Suprapubic skin (tissue), 4 donors: ENCODE data around the gene PALM2AKAP2. TPM values are rescaled to one million over a fixed set of nuclear protein-coding genes. Genes with fewer than 3 reads are reported as not detected.

Source experiments
- DNase-seq, 2 donors: peaks; one replicate each; pipeline ENCODE4 v3.0.0-alpha.2; 2019; ENCODE audit warnings: low spot score in 2 of 2
- H3K27ac ChIP-seq: fragments of 200-600 bp; sonication (generic); one replicate; pipeline ENCODE4 v1.5.1; 2019
- H3K27me3 ChIP-seq: fragments of 200-600 bp; sonication (generic); one replicate; pipeline ENCODE4 v1.5.1; 2019
- H3K36me3 ChIP-seq: fragments of 200-600 bp; sonication (generic); one replicate; pipeline ENCODE4 v1.5.1; 2019
- H3K4me1 ChIP-seq: fragments of 200-600 bp; sonication (generic); one replicate; pipeline ENCODE4 v1.5.1; 2019
- H3K4me3 ChIP-seq: fragments of 200-600 bp; sonication (generic); one replicate; pipeline ENCODE4 v1.5.1; 2019; ENCODE audit warnings: mild to moderate bottlenecking
- H3K9me3 ChIP-seq: fragments of 200-600 bp; sonication (generic); one replicate; pipeline ENCODE4 v1.5.1; 2019
- CTCF ChIP-seq, 2 donors: fragments of 200-600 bp in 1 of 2; fragments of 450-650 bp in 1 of 2; sonication (generic) in 1 of 2; IDR thresholded peaks; one replicate each; pipeline ENCODE4 v1.5.1; 2016 to 2019; ENCODE audit warnings: antibody characterized with exemption in 2 of 2, mild to moderate bottlenecking in 1 of 2, moderate library complexity in 1 of 2
- EP300 ChIP-seq: sonication (generic); formaldehyde crosslinking; IDR thresholded peaks from one replicate; pipeline ENCODE4 v1.6.1; 2017; ENCODE audit warnings: antibody characterized with exemption
- POLR2A ChIP-seq, 2 donors: fragments of 450-650 bp; IDR thresholded peaks; one replicate each; pipeline ENCODE4 v1.6.1; 2017; ENCODE audit warnings: antibody characterized with exemption in 2 of 2, mild to moderate bottlenecking in 2 of 2, moderate library complexity in 2 of 2
- POLR2AphosphoS5 ChIP-seq, 3 donors: sonication (generic); formaldehyde crosslinking; IDR thresholded peaks; one replicate each; pipeline ENCODE4 v1.6.1; 2017; ENCODE audit warnings: antibody characterized with exemption in 3 of 3
- WGBS: methylation state at CpG from one replicate; pipeline ENCODE4 v1.1.5; 2018; 5-methylcytosine and 5-hydroxymethylcytosine counted together
- total RNA-seq, 4 donors: library from RNA; depleted of rRNA; stranded (reverse); fragments of >200 nt; gene quantifications; one replicate each; pipeline ENCODE4 v1.1.0, GENCODE V29; 2016

The PALM2AKAP2 gene
- total RNA-seq, 4 donors from 2014 or later = 0.30 to 2.5 (median 1.9) TPM

GRCh38 chr9:109795613-109796012, 15.6 kb downstream of the PALM2AKAP2 start:
- H3K27me3 ChIP-seq = no peaks in the 10 kb centered on the region
- WGBS = 82% methylated on average over 3 of the region's 3 CpGs
- no peaks in the 10 kb centered on the region for H3K9me3 ChIP-seq
- DNase-seq = no peak
- TF ChIP-seq CTCF (IDR thresholded peaks at IDR 0.05) (no peak), POLR2A (IDR thresholded peaks at IDR 0.05) (no peak), POLR2AphosphoS5 (IDR thresholded peaks at IDR 0.05) (no peak), EP300 (no peak)
- H3K27ac ChIP-seq = no peak overlapping the region
- H3K4me1 ChIP-seq = peaks cover 14% of the 10 kb centered on the region
- H3K36me3 ChIP-seq = no peaks in the 10 kb centered on the region
- no peak overlapping the region for H3K4me3 ChIP-seq

GRCh38 chr9:109796078-109796477, 16.1 kb downstream of the PALM2AKAP2 start:
- H3K4me3 ChIP-seq = no peak overlapping the region

GRCh38 chr9:109797006-109797405, 17.0 kb downstream of the PALM2AKAP2 start:
- WGBS = 95% methylated on average over 3 of the region's 3 CpGs
- H3K27ac ChIP-seq = no peak overlapping the region

More at GRCh38 chr9:109796078-109796477, 16.1 kb downstream of the PALM2AKAP2 start:
- TF ChIP-seq POLR2AphosphoS5 (IDR thresholded peaks at IDR 0.05) = no peak
- TF ChIP-seq EP300 = no peak
- no peak for TF ChIP-seq CTCF (IDR thresholded peaks at IDR 0.05)
- TF ChIP-seq POLR2A (IDR thresholded peaks at IDR 0.05) = no peak
- Histone ChIP-seq H3K4me1 (peaks cover 14% of the 10 kb centered on the region), H3K27me3 (no peaks in the 10 kb centered on the region), H3K9me3 (no peaks in the 10 kb centered on the region), H3K36me3 (no peaks in the 10 kb centered on the region), H3K27ac (no peak overlapping the region)
- WGBS = 98% methylated on average over 1 of the region's 1 CpG
- DNase-seq = no peak

GRCh38 chr9:109797509-109797908, 17.5 kb downstream of the PALM2AKAP2 start:
- Histone ChIP-seq H3K27ac (no peak overlapping the region), H3K4me1 (peaks cover 12% of the 10 kb centered on the region), H3K4me3 (no peak overlapping the region), H3K36me3 (no peaks in the 10 kb centered on the region), H3K27me3 (no peaks in the 10 kb centered on the region), H3K9me3 (no peaks in the 10 kb centered on the region)
- WGBS = 92% methylated on average over 5 of the region's 5 CpGs
- DNase-seq = no peak
- TF ChIP-seq POLR2AphosphoS5 (IDR thresholded peaks at IDR 0.05) (no peak), CTCF (IDR thresholded peaks at IDR 0.05) (no peak), POLR2A (IDR thresholded peaks at IDR 0.05) (no peak), EP300 (no peak)

More at GRCh38 chr9:109797006-109797405, 17.0 kb downstream of the PALM2AKAP2 start:
- DNase-seq = no peak
- no peak overlapping the region for H3K4me3 ChIP-seq
- peaks cover 14% of the 10 kb centered on the region for H3K4me1 ChIP-seq
- no peaks in the 10 kb centered on the region for H3K36me3 ChIP-seq
- H3K9me3 ChIP-seq = no peaks in the 10 kb centered on the region
- H3K27me3 ChIP-seq = no peaks in the 10 kb centered on the region
- no peak for TF ChIP-seq POLR2A (IDR thresholded peaks at IDR 0.05)
- TF ChIP-seq CTCF (IDR thresholded peaks at IDR 0.05) = no peak
- TF ChIP-seq EP300 = no peak
- no peak for TF ChIP-seq POLR2AphosphoS5 (IDR thresholded peaks at IDR 0.05)

- TF ChIP-seq EP300 = no peak
- no peak for TF ChIP-seq CTCF (IDR thresholded peaks at IDR 0.05)
- no peak for TF ChIP-seq POLR2A (IDR thresholded peaks at IDR 0.05)
- TF ChIP-seq POLR2AphosphoS5 (IDR thresholded peaks at IDR 0.05) = no peak
- 94% methylated on average over 3 of the region's 3 CpGs for WGBS
- no peak for DNase-seq
- Histone ChIP-seq H3K9me3 (no peaks in the 10 kb centered on the region), H3K27ac (no peak overlapping the region), H3K4me1 (peaks cover under 1% of the 10 kb centered on the region), H3K4me3 (no peak overlapping the region), H3K36me3 (no peaks in the 10 kb centered on the region), H3K27me3 (no peaks in the 10 kb centered on the region)
These were observed 19.1 kb downstream of the PALM2AKAP2 start for GRCh38 chr9:109799141-109799540.
